Caco-2 (cell line): ENCODE data around the gene SNU13. TPM values are rescaled to one million over a fixed set of nuclear protein-coding genes. Genes with fewer than 3 reads are reported as not detected.

Source experiments
- BruUV-seq: library from RNA; stranded (reverse); fragments of 400-500 nt; replicated peaks from 2 replicates; lab custom pipeline; 2021; lab: Mats Ljungman, UMichigan
- CTCF ChIA-PET: fragments of 300-600 bp; sonication (Branson Sonifier 250); formaldehyde crosslinking; loops from one replicate; lab custom pipeline; 2022; ENCODE audit warnings: antibody characterized with exemption; lab: Charles Lee
- POLR2A ChIA-PET: fragments of 300-600 bp; sonication (Branson Sonifier 250); formaldehyde crosslinking; loops from one replicate; lab custom pipeline; 2022; ENCODE audit warnings: antibody characterized with exemption; lab: Charles Lee
- DNase-seq, 2 experiments: peaks; one replicate each; pipeline versions ENCODE4 v3.0.0 to v3.0.0-alpha.2; 2020 to 2022
- H3K27me3 ChIP-seq: replicated peaks from 2 replicates; pipeline ENCODE4 v1.6.0; 2011; ENCODE audit warnings: low read length; ENCODE audit not compliant: control insufficient read depth, insufficient read depth
- H3K36me3 ChIP-seq: 2 replicates; pipeline ENCODE4 v1.5.1; 2011; ENCODE audit warnings: low read length; ENCODE audit not compliant: control insufficient read depth, insufficient read depth
- H3K4me1 ChIP-seq: fragments of 250-450 bp; sonication (Bioruptor Pico); 2 replicates; pipeline ENCODE4 v1.5.1; 2020; ENCODE audit warnings: mild to moderate bottlenecking
- H3K4me3 ChIP-seq: 2 replicates; pipeline ENCODE4 v1.5.1; 2011; ENCODE audit warnings: low read depth, mild to moderate bottlenecking, control low read depth, low read length
- H3K9me3 ChIP-seq: fragments of 250-450 bp; sonication (Bioruptor Pico); 2 replicates; pipeline ENCODE4 v1.5.1; 2020; ENCODE audit warnings: mild to moderate bottlenecking, moderate library complexity
- H3K27ac Mint-ChIP-seq: one replicate; pipeline ENCODE4 v1.8.0; 2022; ENCODE audit warnings: mixed read lengths; ENCODE audit not compliant: unreplicated experiment
- H3K27me3 Mint-ChIP-seq: one replicate; pipeline ENCODE4 v1.8.0; 2022; ENCODE audit warnings: mixed read lengths; ENCODE audit not compliant: insufficient read depth, unreplicated experiment
- H3K36me3 Mint-ChIP-seq: one replicate; pipeline ENCODE4 v1.8.0; 2022; ENCODE audit warnings: mild to moderate bottlenecking, mixed read lengths; ENCODE audit not compliant: insufficient read depth, unreplicated experiment
- H3K4me1 Mint-ChIP-seq: one replicate; pipeline ENCODE4 v1.8.0; 2022; ENCODE audit warnings: low read depth, mixed read lengths; ENCODE audit not compliant: unreplicated experiment
- H3K4me3 Mint-ChIP-seq: one replicate; pipeline ENCODE4 v1.8.0; 2022; ENCODE audit warnings: mild to moderate bottlenecking, moderate library complexity, mixed read lengths; ENCODE audit not compliant: unreplicated experiment
- H3K9me3 Mint-ChIP-seq: one replicate; pipeline ENCODE4 v1.8.0; 2022; ENCODE audit warnings: mixed read lengths; ENCODE audit not compliant: unreplicated experiment
- CTCF ChIP-seq, 2 experiments: fragments of 200-600 bp in 1 of 2; IDR thresholded peaks; 1 replicate in 1 of 2; 2 replicates in 1 of 2; pipeline versions ENCODE4 v1.5.1 to v1.8.0; 2011 to 2022; ENCODE audit warnings: antibody characterized with exemption in 1 of 2, control low read depth in 1 of 2, inconsistent platforms in 1 of 2, low read depth in 1 of 2, low read length in 1 of 2, mild to moderate bottlenecking in 1 of 2, moderate library complexity in 1 of 2; ENCODE audit not compliant: insufficient read depth in 1 of 2, severe bottlenecking in 1 of 2, unreplicated experiment in 1 of 2
- intact Hi-C: fragments of 100-400 bp; cut with micrococcal nuclease; formaldehyde crosslinking; loops from one replicate; pipeline ENCODE4 v1.10.0; 2022; ENCODE audit not compliant: unreplicated experiment
- total RNA-seq: library from RNA; stranded (reverse); gene quantifications from 2 replicates; pipeline ENCODE4 v1.2.3, GENCODE V29; 2022

Gene SNU13
- total RNA-seq, 1 experiment from 2014 or later, result 172 TPM

- no peaks in the 10 kb centered on the region for H3K9me3 Mint-ChIP-seq
- ChIA-PET POLR2A (interaction anchor here (0.6 to 1.8 kb wide), 8 partner anchors 9 to 878 kb away, joined by 3 to 27 read pairs (median 4); partner anchors contain the start of genes CCDC134, CENPM, PMM1 and SLC25A17), CTCF (interaction anchor here (0.7 to 2.5 kb wide), 38 partner anchors 8 to 777 kb away, joined by 3 to 71 read pairs (median 5); partner anchors contain the start of genes CCDC134, CENPM, DESI1 and NDUFA6)
- TF ChIP-seq CTCF (IDR thresholded peaks at IDR 0.05; ENCODE audit: insufficient read depth in 1 of 2, low read depth in 1 of 2, low read length in 1 of 2, severe bottlenecking in 1 of 2, unreplicated experiment in 1 of 2), result no peak
- H3K4me3 ChIP-seq, result no peak overlapping the region
- no peaks in the 10 kb centered on the region for H3K4me1 Mint-ChIP-seq
- intact Hi-C loops, result loop anchor here (1.0 kb wide), 3 partner anchors 50 to 245 kb away; no protein-coding TSS in a partner anchor
- H3K36me3 ChIP-seq, result no peaks in the 10 kb centered on the region
- peak overlapping the region; percentile 94 for H3K27ac Mint-ChIP-seq
- no TSS peak for BruUV-seq
- no peaks in the 10 kb centered on the region for H3K9me3 ChIP-seq
- H3K27me3 Mint-ChIP-seq, result no peaks in the 10 kb centered on the region
- no peak for DNase-seq
- H3K27me3 ChIP-seq, result no peaks in the 10 kb centered on the region
- H3K36me3 Mint-ChIP-seq, result no peaks in the 10 kb centered on the region
- H3K4me1 ChIP-seq, result peaks cover 12% of the 10 kb centered on the region
- H3K4me3 Mint-ChIP-seq, result peak overlapping the region; percentile 72
These were observed 8.0 kb upstream of the SNU13 start for GRCh38 chr22:41696703-41697102.

- Mint-ChIP-seq H3K4me1 (no peaks in the 10 kb centered on the region), H3K27ac (no peak overlapping the region), H3K9me3 (no peaks in the 10 kb centered on the region), H3K36me3 (peaks cover 5% of the 10 kb centered on the region), H3K4me3 (no peak overlapping the region), H3K27me3 (no peaks in the 10 kb centered on the region)
- TF ChIP-seq CTCF (IDR thresholded peaks at IDR 0.05; ENCODE audit: insufficient read depth in 1 of 2, low read depth in 1 of 2, low read length in 1 of 2, severe bottlenecking in 1 of 2, unreplicated experiment in 1 of 2), result no peak
- Histone ChIP-seq H3K4me1 (peaks cover 12% of the 10 kb centered on the region), H3K9me3 (no peaks in the 10 kb centered on the region), H3K27me3 (no peaks in the 10 kb centered on the region), H3K4me3 (no peak overlapping the region), H3K36me3 (no peaks in the 10 kb centered on the region)
- no peak for DNase-seq
- BruUV-seq, result TSS peak; percentile 18
- intact Hi-C loops, result no loop called here
- CTCF ChIA-PET, result no interaction called here
- POLR2A ChIA-PET, result no interaction called here
These were observed 6.5 kb upstream of the SNU13 start for GRCh38 chr22:41695211-41695610.

- Histone ChIP-seq H3K4me1 (peaks cover 6% of the 10 kb centered on the region; the same call in 1 of the 2 replicates), H3K36me3 (no peaks in the 10 kb centered on the region), H3K4me3 (no peak overlapping the region), H3K9me3 (no peaks in the 10 kb centered on the region), H3K27me3 (no peaks in the 10 kb centered on the region)
- no peak for TF ChIP-seq CTCF (IDR thresholded peaks at IDR 0.05; ENCODE audit: insufficient read depth in 1 of 2, low read depth in 1 of 2, low read length in 1 of 2, severe bottlenecking in 1 of 2, unreplicated experiment in 1 of 2)
- H3K4me1 Mint-ChIP-seq, result no peaks in the 10 kb centered on the region
- no peaks in the 10 kb centered on the region for H3K27me3 Mint-ChIP-seq
- peaks cover 11% of the 10 kb centered on the region for H3K36me3 Mint-ChIP-seq
- no TSS peak for BruUV-seq
- no peak overlapping the region for H3K27ac Mint-ChIP-seq
- ChIA-PET CTCF (interaction anchor here (0.6 kb wide), 1 partner anchor 69 kb away, joined by 3 read pairs; no protein-coding TSS in a partner anchor), POLR2A (no interaction called here)
- no peak overlapping the region for H3K4me3 Mint-ChIP-seq
- no peak for DNase-seq
- intact Hi-C loops, result no loop called here
- H3K9me3 Mint-ChIP-seq, result no peaks in the 10 kb centered on the region
These were observed 1.8 kb upstream of the SNU13 start for GRCh38 chr22:41690476-41690875.
